Stimulated activated CD8-positive, alpha-beta memory T cell treated with anti-CD3 and anti-CD28 coated beads, Interleukin-2, amount 100 ng/mL, for 48 hours (primary cell): ENCODE data around the gene APOC1.
A peak's percentile ranks its signal among the peaks of the same experiment; 100 is the strongest.
"Not testable (repeated sequence)": the region's sequence is repeated elsewhere in the genome, so short reads cannot be mapped to it uniquely, and the experiment has no call there.

Source experiments
- DNase-seq, 2 donors: peaks; one replicate each; pipeline ENCODE4 v3.0.0-alpha.2; 2020; ENCODE audit warnings: low read depth in 2 of 2

The APOC1 gene

GRCh38 chr19:44914433-44915206 lies at the start of gene APOC1:
APOC1 (plus strand) TSS chr19:44914608; CDS start chr19:44914892, 284 bp downstream.
- peak; percentile 65 to 74 for DNase-seq

- DNase-seq, result no peak
Observed at GRCh38 chr19:44865196-44865767, 49.1 kb upstream of the APOC1 start.

- DNase-seq, result no peak
Observed at GRCh38 chr19:44866664-44867063, 47.7 kb upstream of the APOC1 start.

- DNase-seq, result no peak
Observed at GRCh38 chr19:44867578-44867977, 46.8 kb upstream of the APOC1 start.

GRCh38 chr19:44869733-44870470 lies 44.5 kb upstream of the APOC1 start:
- no peak for DNase-seq

GRCh38 chr19:44871809-44872208 lies 42.6 kb upstream of the APOC1 start:
- no peak for DNase-seq

- no peak for DNase-seq
Observed at GRCh38 chr19:44872661-44873060, 41.7 kb upstream of the APOC1 start.

GRCh38 chr19:44874317-44874716 lies 40.1 kb upstream of the APOC1 start:
- no peak for DNase-seq

- no peak for DNase-seq
Observed at GRCh38 chr19:44875666-44876451, 38.5 kb upstream of the APOC1 start.

- DNase-seq, result no peak
Observed at GRCh38 chr19:44876930-44877535, 37.4 kb upstream of the APOC1 start.

- no peak for DNase-seq
Observed at GRCh38 chr19:44878120-44878865, 36.1 kb upstream of the APOC1 start.

- no peak for DNase-seq
Observed at GRCh38 chr19:44879309-44880065, 34.9 kb upstream of the APOC1 start.

GRCh38 chr19:44882063-44882462 lies 32.3 kb upstream of the APOC1 start:
- DNase-seq, result no peak

- DNase-seq, result not testable (repeated sequence)
Observed at GRCh38 chr19:44882619-44883397, 31.6 kb upstream of the APOC1 start.

- no peak for DNase-seq
Observed at GRCh38 chr19:44883922-44884321, 30.5 kb upstream of the APOC1 start.

- no peak for DNase-seq
Observed at GRCh38 chr19:44884566-44884965, 29.8 kb upstream of the APOC1 start.

- no peak for DNase-seq
Observed at GRCh38 chr19:44886141-44886540, 28.3 kb upstream of the APOC1 start.

GRCh38 chr19:44887648-44888047 lies 26.8 kb upstream of the APOC1 start:
- DNase-seq, result no peak

GRCh38 chr19:44888335-44888734 lies 26.1 kb upstream of the APOC1 start:
- not testable (repeated sequence) for DNase-seq
